ENCODE data around the gene CBFA2T3. TPM values are rescaled to one million over a fixed set of nuclear protein-coding genes. Genes with fewer than 3 reads are reported as not detected.
"Not testable (repeated sequence)": the region's sequence is repeated elsewhere in the genome, so short reads cannot be mapped to it uniquely, and the experiment has no call there.

The CBFA2T3 gene
- total RNA-seq, 1 experiment from 2014 or later: 13.7 TPM

DNA sequence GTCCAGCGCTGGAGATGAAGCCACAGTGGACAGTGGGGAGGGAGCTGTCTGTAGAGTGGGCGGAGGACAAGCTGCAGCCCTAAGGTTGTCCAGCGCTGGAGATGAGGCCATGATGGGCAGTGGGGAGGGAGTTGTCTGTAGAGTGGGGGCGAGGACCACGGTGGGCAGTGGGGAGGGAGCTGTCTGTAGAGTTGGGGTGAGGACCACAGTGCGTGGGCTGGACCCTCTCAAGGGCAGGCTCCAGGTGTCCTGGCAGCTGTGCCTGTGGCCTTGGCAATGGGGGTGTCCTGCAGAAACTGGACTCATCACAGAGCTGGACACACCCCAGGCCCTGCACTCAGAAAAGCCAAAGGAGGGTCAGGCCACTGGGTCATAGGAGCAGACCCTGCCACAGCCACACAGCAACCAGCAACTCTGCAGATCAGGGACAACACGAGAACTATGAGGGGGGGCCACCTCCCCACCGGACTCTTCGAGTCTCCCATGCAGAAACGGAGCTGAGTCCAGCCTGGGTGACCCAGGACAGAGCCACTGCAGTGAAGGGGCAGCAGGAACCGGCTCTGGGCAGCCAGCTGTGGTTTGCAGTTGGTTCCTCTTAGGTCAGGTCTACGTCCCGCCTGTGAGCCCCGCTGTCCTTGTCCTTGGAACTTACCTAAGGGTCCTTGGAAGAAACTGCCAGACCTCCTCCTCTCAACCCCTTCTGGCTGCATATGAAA lies 33.4 kb upstream of the CBFA2T3 start:
- no peaks in the 10 kb centered on the region for H3K9me3 ChIP-seq (ENCODE audit: control insufficient read depth, insufficient read depth, low read depth, low read length)
- H3K36me3 ChIP-seq (ENCODE audit: control insufficient read depth, insufficient read depth, low read length): no peaks in the 10 kb centered on the region
- TF ChIP-seq TCF7L2 (IDR thresholded peaks at IDR 0.05; ENCODE audit: low read depth, low read length): no peak
- TF ChIP-seq, protein P1, sequence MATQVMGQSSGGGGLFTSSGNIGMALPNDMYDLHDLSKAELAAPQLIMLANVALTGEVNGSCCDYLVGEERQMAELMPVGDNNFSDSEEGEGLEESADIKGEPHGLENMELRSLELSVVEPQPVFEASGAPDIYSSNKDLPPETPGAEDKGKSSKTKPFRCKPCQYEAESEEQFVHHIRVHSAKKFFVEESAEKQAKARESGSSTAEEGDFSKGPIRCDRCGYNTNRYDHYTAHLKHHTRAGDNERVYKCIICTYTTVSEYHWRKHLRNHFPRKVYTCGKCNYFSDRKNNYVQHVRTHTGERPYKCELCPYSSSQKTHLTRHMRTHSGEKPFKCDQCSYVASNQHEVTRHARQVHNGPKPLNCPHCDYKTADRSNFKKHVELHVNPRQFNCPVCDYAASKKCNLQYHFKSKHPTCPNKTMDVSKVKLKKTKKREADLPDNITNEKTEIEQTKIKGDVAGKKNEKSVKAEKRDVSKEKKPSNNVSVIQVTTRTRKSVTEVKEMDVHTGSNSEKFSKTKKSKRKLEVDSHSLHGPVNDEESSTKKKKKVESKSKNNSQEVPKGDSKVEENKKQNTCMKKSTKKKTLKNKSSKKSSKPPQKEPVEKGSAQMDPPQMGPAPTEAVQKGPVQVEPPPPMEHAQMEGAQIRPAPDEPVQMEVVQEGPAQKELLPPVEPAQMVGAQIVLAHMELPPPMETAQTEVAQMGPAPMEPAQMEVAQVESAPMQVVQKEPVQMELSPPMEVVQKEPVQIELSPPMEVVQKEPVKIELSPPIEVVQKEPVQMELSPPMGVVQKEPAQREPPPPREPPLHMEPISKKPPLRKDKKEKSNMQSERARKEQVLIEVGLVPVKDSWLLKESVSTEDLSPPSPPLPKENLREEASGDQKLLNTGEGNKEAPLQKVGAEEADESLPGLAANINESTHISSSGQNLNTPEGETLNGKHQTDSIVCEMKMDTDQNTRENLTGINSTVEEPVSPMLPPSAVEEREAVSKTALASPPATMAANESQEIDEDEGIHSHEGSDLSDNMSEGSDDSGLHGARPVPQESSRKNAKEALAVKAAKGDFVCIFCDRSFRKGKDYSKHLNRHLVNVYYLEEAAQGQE (IDR thresholded peaks at IDR 0.05; ENCODE audit: insufficient read depth in 1 of 2, low read depth in 2 of 2, low read length in 1 of 2): 0 out of 4 replicates have a peak, but pooled peaks of 1 of the 2 experiments have one; percentile 10
- no peak overlapping the region for H3K27ac ChIP-seq (ENCODE audit: low read length)
- H3K4me1 ChIP-seq (ENCODE audit: control insufficient read depth, insufficient read depth, low read length): no peaks in the 10 kb centered on the region
- no peaks in the 10 kb centered on the region for H3K27me3 ChIP-seq (ENCODE audit: control insufficient read depth, insufficient read depth, low read length)
- intact Hi-C loops (cut with micrococcal nuclease; ENCODE audit: unreplicated experiment) (no loop called here), in situ Hi-C loops (cut with HindIII; ENCODE audit: low pct_unique_long_range_greater_than_20kb, low sequenced_read_pairs) (no loop called here)
- ChIA-PET POLR2A (no interaction called here), CTCF (no interaction called here)
- DNase-seq (ENCODE audit: low read depth, low spot score) (no peak), ATAC-seq (no peak)
- no TSS peak for BruUV-seq (replicated peaks)
- no peak overlapping the region for H3K4me3 ChIP-seq (ENCODE audit: low read depth in 2 of 2, low read length in 2 of 2)

DNA sequence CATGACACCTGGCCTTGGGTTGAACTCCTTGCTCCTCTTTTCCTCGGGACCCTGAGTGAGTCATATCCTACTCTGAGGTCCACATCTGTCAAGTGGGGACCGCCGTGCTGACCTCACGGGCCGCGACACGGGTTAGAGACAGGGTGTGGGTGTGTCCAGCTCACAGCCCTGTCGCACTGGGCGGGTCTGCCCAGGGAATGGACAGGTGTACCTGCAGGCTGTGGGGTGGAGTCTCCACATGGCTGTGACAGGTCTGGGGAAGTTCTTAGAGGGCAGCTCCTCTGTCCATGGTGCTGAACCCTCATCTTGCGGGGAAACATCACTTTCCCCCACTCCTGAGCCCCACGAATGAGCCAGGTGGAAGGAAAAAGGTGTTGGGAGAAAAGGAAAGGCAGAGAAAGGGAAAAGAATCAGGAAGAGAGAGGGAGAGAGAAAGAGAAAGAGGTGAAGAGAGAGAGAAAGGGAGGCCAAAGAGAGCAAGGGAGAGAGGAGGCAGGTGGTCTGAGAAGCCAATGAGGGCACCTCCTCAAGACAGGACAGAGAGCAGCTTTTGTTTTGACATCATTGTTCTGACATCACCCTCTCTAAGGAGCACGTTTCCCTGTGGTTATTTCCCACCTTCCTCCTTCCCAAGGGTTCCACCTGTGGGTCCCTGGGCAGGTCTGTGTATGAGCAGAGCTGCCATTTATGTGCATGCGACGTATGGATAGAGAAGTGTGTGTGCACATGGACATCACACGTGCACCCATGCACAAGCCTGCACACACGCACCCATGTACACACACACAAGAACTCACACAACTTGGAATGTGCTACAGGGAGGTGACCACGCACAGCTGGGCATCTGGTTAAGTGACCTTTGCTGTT lies 32.6 kb upstream of the CBFA2T3 start:
- BruUV-seq (replicated peaks): no TSS peak
- no peak overlapping the region for H3K4me3 ChIP-seq (ENCODE audit: low read depth in 2 of 2, low read length in 2 of 2)
- no peaks in the 10 kb centered on the region for H3K9me3 ChIP-seq (ENCODE audit: control insufficient read depth, insufficient read depth, low read depth, low read length)
- DNase-seq (ENCODE audit: low read depth, low spot score) (no peak), ATAC-seq (no peak)
- CTCF ChIA-PET: no interaction called here
- TF ChIP-seq, protein P2, sequence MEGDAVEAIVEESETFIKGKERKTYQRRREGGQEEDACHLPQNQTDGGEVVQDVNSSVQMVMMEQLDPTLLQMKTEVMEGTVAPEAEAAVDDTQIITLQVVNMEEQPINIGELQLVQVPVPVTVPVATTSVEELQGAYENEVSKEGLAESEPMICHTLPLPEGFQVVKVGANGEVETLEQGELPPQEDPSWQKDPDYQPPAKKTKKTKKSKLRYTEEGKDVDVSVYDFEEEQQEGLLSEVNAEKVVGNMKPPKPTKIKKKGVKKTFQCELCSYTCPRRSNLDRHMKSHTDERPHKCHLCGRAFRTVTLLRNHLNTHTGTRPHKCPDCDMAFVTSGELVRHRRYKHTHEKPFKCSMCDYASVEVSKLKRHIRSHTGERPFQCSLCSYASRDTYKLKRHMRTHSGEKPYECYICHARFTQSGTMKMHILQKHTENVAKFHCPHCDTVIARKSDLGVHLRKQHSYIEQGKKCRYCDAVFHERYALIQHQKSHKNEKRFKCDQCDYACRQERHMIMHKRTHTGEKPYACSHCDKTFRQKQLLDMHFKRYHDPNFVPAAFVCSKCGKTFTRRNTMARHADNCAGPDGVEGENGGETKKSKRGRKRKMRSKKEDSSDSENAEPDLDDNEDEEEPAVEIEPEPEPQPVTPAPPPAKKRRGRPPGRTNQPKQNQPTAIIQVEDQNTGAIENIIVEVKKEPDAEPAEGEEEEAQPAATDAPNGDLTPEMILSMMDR (IDR thresholded peaks at IDR 0.05): no peak
- no peak for TF ChIP-seq TCF7L2 (IDR thresholded peaks at IDR 0.05; ENCODE audit: low read depth, low read length)
- TF ChIP-seq, protein P1 (IDR thresholded peaks at IDR 0.05; ENCODE audit: insufficient read depth in 1 of 2, low read depth in 2 of 2, low read length in 1 of 2): peak; percentile 89 to 91
- H3K27ac ChIP-seq (ENCODE audit: low read length): no peak overlapping the region
- no peaks in the 10 kb centered on the region for H3K27me3 ChIP-seq (ENCODE audit: control insufficient read depth, insufficient read depth, low read length)
- intact Hi-C loops (cut with micrococcal nuclease; ENCODE audit: unreplicated experiment): no loop called here
- in situ Hi-C loops (cut with HindIII; ENCODE audit: low pct_unique_long_range_greater_than_20kb, low sequenced_read_pairs): no loop called here
- H3K36me3 ChIP-seq (ENCODE audit: control insufficient read depth, insufficient read depth, low read length): no peaks in the 10 kb centered on the region
- no peaks in the 10 kb centered on the region for H3K4me1 ChIP-seq (ENCODE audit: control insufficient read depth, insufficient read depth, low read length)
- POLR2A ChIA-PET: no interaction called here

DNA sequence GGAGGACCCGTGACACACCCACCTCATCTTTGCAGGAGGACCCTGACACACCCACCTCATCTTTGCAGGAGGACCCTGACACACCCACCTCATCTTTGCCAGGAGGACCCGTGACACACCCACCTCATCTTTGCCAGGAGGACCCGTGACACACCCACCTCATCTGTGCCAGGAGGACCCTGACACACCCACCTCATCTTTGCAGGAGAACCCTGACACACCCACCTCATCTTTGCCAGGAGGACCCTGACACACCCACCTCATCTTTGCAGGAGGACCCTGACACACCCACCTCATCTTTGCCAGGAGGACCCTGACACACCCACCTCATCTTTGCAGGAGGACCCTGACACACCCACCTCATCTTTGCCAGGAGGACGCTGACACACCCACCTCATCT lies 31.8 kb upstream of the CBFA2T3 start:
- intact Hi-C loops (cut with micrococcal nuclease; ENCODE audit: unreplicated experiment); in situ Hi-C loops (cut with HindIII; ENCODE audit: low pct_unique_long_range_greater_than_20kb, low sequenced_read_pairs); H3K27me3 ChIP-seq (ENCODE audit: control insufficient read depth, insufficient read depth, low read length); H3K9me3 ChIP-seq (ENCODE audit: control insufficient read depth, insufficient read depth, low read depth, low read length); CTCF ChIA-PET; H3K4me3 ChIP-seq (ENCODE audit: low read depth in 2 of 2, low read length in 2 of 2); DNase-seq (ENCODE audit: low read depth, low spot score); H3K4me1 ChIP-seq (ENCODE audit: control insufficient read depth, insufficient read depth, low read length); POLR2A ChIA-PET; H3K36me3 ChIP-seq (ENCODE audit: control insufficient read depth, insufficient read depth, low read length); BruUV-seq (replicated peaks); ATAC-seq; H3K27ac ChIP-seq (ENCODE audit: low read length): not testable (repeated sequence)
